GM23338 (cell line): Measurements from ENCODE around the gene KRTAP9-2. TPM values are rescaled to one million over a fixed set of nuclear protein-coding genes. Genes with fewer than 3 reads are reported as not detected.

Experiments
- ATAC-seq: fragments of 200-7000 bp; cut with Tn5 transposase; 3 replicates; pipeline ENCODE4 v1.9.1; 2020
- DNase-seq: peaks from one replicate; pipeline ENCODE4 v3.0.0-alpha.2; 2015; ENCODE audit warnings: low spot score
- H2AFZ ChIP-seq: fragments of 200-600 bp; sonication (generic); 2 replicates; pipeline ENCODE4 v1.8.0; 2016; ENCODE audit warnings: antibody characterized with exemption, mild to moderate bottlenecking, moderate library complexity
- H3F3A ChIP-seq: fragments of 200-600 bp; sonication (generic); replicated peaks from 2 replicates; pipeline ENCODE4 v1.8.0; 2017; ENCODE audit warnings: antibody characterized with exemption, mixed run types, low read depth
- H3K27ac ChIP-seq: fragments of 200-600 bp; sonication (generic); 2 replicates; pipeline ENCODE4 v1.6.1; 2016; ENCODE audit warnings: low read depth
- H3K27me3 ChIP-seq: fragments of 200-600 bp; sonication (generic); 2 replicates; pipeline ENCODE4 v1.8.0; 2016; ENCODE audit warnings: mild to moderate bottlenecking, mixed run types, moderate library complexity; ENCODE audit not compliant: insufficient read depth
- H3K36me3 ChIP-seq: fragments of 200-600 bp; sonication (generic); 2 replicates; pipeline ENCODE4 v1.8.0; 2016; ENCODE audit warnings: mild to moderate bottlenecking; ENCODE audit not compliant: insufficient read depth
- H3K4me1 ChIP-seq: fragments of 200-600 bp; sonication (generic); 2 replicates; pipeline ENCODE4 v1.8.0; 2016; ENCODE audit warnings: mild to moderate bottlenecking, moderate library complexity; ENCODE audit not compliant: insufficient read depth
- H3K4me2 ChIP-seq: fragments of 200-600 bp; sonication (generic); 2 replicates; pipeline ENCODE4 v1.7.1; 2017; ENCODE audit warnings: mixed run types
- H3K4me3 ChIP-seq: fragments of 200-600 bp; sonication (generic); 2 replicates; pipeline ENCODE4 v1.6.1; 2016; ENCODE audit warnings: mixed run types
- H3K79me2 ChIP-seq: fragments of 200-600 bp; sonication (generic); replicated peaks from 2 replicates; pipeline ENCODE4 v1.8.0; 2017; ENCODE audit warnings: mild to moderate bottlenecking; ENCODE audit not compliant: insufficient read depth
- H3K9me2 ChIP-seq: fragments of 200-600 bp; sonication (generic); 2 replicates; pipeline ENCODE4 v1.8.0; 2017; ENCODE audit not compliant: insufficient read depth
- H4K20me1 ChIP-seq: fragments of 200-600 bp; sonication (generic); replicated peaks from 2 replicates; pipeline ENCODE4 v1.8.0; 2017; ENCODE audit warnings: mild to moderate bottlenecking; ENCODE audit not compliant: insufficient read depth
- H3K27ac Mint-ChIP-seq: 2 replicates; pipeline ENCODE4 v1.8.0; 2020; ENCODE audit warnings: inconsistent platforms, mild to moderate bottlenecking, moderate library complexity, mixed read lengths
- H3K27me3 Mint-ChIP-seq: 3 replicates; pipeline ENCODE4 v1.8.0; 2022; ENCODE audit warnings: low read depth, mild to moderate bottlenecking, moderate library complexity, mixed read lengths, inconsistent platforms; ENCODE audit not compliant: insufficient read depth, poor library complexity
- H3K36me3 Mint-ChIP-seq: 3 replicates; pipeline ENCODE4 v1.8.0; 2021; ENCODE audit warnings: low read depth, mild to moderate bottlenecking, inconsistent platforms, moderate library complexity, mixed read lengths
- H3K4me1 Mint-ChIP-seq: 3 replicates; pipeline ENCODE4 v1.8.0; 2020; ENCODE audit warnings: mild to moderate bottlenecking, inconsistent platforms, mixed read lengths
- H3K4me3 Mint-ChIP-seq: 3 replicates; pipeline ENCODE4 v1.8.0; 2021; ENCODE audit warnings: moderate library complexity, mild to moderate bottlenecking, inconsistent platforms, mixed read lengths
- H3K9me3 Mint-ChIP-seq: 3 replicates; pipeline ENCODE4 v1.8.0; 2020; ENCODE audit warnings: moderate library complexity, mild to moderate bottlenecking, inconsistent platforms, mixed read lengths
- EZH2 ChIP-seq: fragments of 200-600 bp; sonication (generic); IDR thresholded peaks from one replicate; pipeline ENCODE4 v1.8.0; 2017; ENCODE audit warnings: antibody characterized with exemption, mild to moderate bottlenecking, low read depth; ENCODE audit not compliant: unreplicated experiment
- STAT1 ChIP-seq: IDR thresholded peaks from one replicate; pipeline ENCODE4 v1.6.1; 2016; ENCODE audit warnings: antibody characterized with exemption; ENCODE audit not compliant: unreplicated experiment
- ZNF331 ChIP-seq: fragments of 250-450 bp; sonication (Bioruptor Pico); IDR thresholded peaks from 2 replicates; pipeline ENCODE4 v1.5.0; 2020; ENCODE audit warnings: low read depth, mild to moderate bottlenecking, moderate library complexity
- ZNF462 ChIP-seq: fragments of 250-450 bp; sonication (Bioruptor Pico); IDR thresholded peaks from 2 replicates; pipeline ENCODE4 v1.5.0; 2020; ENCODE audit warnings: mild to moderate bottlenecking, moderate library complexity
- polyA plus RNA-seq: library from polyadenylated mRNA; unstranded; fragments of >200 nt; fragmentation: Nextera tagmentation; extraction: Ambion mirVana; gene quantifications from 2 replicates; pipeline ENCODE4 v1.2.1, GENCODE V29; 2016
- total RNA-seq: library from RNA; depleted of rRNA; stranded (reverse); fragments of >200 nt; shearing (Covaris generic); gene quantifications from 2 replicates; pipeline ENCODE4 v1.2.3, GENCODE V29; 2014
- TF ChIP-seq, protein P1 (sequence below): IDR thresholded peaks from one replicate; pipeline ENCODE4 v1.6.1; 2018; ENCODE audit warnings: antibody characterized with exemption; ENCODE audit not compliant: unreplicated experiment

Gene KRTAP9-2
- total and polyA plus RNA-seq, 2 experiments from 2014 or later: not detected

DNA sequence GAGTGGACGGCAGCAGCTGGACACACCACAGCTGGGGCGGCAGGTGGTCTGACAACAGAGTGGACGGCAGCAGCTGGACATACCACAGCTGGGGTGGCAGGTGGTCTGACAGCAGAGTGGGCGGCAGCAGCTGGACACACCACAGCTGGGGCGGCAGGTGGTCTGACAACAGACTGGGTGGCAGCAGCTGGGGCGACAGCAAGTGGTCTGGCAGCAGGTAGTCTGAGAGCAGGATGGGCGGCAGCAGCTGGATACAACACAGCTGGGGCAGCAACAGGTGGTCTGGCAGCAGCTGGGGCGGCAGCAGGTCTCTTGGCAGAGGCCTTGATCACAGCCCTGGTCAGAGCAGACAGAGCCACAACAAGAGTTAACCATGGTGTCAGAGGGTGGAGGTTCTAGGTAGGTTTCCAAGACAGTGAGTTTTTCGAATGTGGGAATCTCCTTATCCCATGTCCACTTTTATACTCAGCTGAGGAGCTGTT is 41.9 kb upstream of the KRTAP9-2 start, which contains the start of gene KRTAP4-1:
TSS of gene KRTAP4-1 (minus strand) at position 432 of the 482 bp plus-strand sequence. CDS start at position 375, 57 bp downstream.
- Mint-ChIP-seq H3K4me3 (no peak within 1 kb of the TSS), H3K36me3 (no peaks in the 10 kb centered on the region), H3K27me3 (peaks cover 2% of the 10 kb centered on the region), H3K9me3 (no peaks in the 10 kb centered on the region), H3K4me1 (no peaks in the 10 kb centered on the region), H3K27ac (no peak within 1 kb of the TSS)
- DNase-seq (no peak), ATAC-seq (no peak)
- Histone ChIP-seq H3K27ac (no peak within 1 kb of the TSS), H3F3A (no peaks in the 10 kb centered on the region), H3K4me1 (no peaks in the 10 kb centered on the region), H3K36me3 (no peaks in the 10 kb centered on the region), H3K9me2 (no peaks in the 10 kb centered on the region), H4K20me1 (no peaks in the 10 kb centered on the region), H3K79me2 (no peaks in the 10 kb centered on the region), H2AFZ (no peak within 1 kb of the TSS), H3K4me2 (no peak within 1 kb of the TSS), H3K27me3 (no peaks in the 10 kb centered on the region), H3K4me3 (no peak within 1 kb of the TSS)
- no peak for TF ChIP-seq ZNF462 (CRISPR knock-in tag)
- no peak for TF ChIP-seq STAT1
- TF ChIP-seq EZH2: no peak
- TF ChIP-seq ZNF331: no peak
- TF ChIP-seq, protein P1, sequence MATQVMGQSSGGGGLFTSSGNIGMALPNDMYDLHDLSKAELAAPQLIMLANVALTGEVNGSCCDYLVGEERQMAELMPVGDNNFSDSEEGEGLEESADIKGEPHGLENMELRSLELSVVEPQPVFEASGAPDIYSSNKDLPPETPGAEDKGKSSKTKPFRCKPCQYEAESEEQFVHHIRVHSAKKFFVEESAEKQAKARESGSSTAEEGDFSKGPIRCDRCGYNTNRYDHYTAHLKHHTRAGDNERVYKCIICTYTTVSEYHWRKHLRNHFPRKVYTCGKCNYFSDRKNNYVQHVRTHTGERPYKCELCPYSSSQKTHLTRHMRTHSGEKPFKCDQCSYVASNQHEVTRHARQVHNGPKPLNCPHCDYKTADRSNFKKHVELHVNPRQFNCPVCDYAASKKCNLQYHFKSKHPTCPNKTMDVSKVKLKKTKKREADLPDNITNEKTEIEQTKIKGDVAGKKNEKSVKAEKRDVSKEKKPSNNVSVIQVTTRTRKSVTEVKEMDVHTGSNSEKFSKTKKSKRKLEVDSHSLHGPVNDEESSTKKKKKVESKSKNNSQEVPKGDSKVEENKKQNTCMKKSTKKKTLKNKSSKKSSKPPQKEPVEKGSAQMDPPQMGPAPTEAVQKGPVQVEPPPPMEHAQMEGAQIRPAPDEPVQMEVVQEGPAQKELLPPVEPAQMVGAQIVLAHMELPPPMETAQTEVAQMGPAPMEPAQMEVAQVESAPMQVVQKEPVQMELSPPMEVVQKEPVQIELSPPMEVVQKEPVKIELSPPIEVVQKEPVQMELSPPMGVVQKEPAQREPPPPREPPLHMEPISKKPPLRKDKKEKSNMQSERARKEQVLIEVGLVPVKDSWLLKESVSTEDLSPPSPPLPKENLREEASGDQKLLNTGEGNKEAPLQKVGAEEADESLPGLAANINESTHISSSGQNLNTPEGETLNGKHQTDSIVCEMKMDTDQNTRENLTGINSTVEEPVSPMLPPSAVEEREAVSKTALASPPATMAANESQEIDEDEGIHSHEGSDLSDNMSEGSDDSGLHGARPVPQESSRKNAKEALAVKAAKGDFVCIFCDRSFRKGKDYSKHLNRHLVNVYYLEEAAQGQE: no peak
